ENCODE data around the gene LAMA2.

The LAMA2 gene

GRCh38 chr6:129110690-129111343, 227.9 kb downstream of the LAMA2 start:
- no peak for DNase-seq (ENCODE audit: low spot score)
- TF ChIP-seq CTCF (IDR thresholded peaks at IDR 0.05; ENCODE audit: extremely low read depth, insufficient read depth, missing control alignments) = no peak
- in situ Hi-C loops (cut with MboI; ENCODE audit: low pct_unique_long_range_greater_than_20kb, low sequenced_read_pairs, unreplicated experiment) = no loop called here

- in situ Hi-C loops (cut with MboI; ENCODE audit: low pct_unique_long_range_greater_than_20kb, low sequenced_read_pairs, unreplicated experiment) = no loop called here
- no peak for DNase-seq (ENCODE audit: low spot score)
- TF ChIP-seq CTCF (IDR thresholded peaks at IDR 0.05; ENCODE audit: extremely low read depth, insufficient read depth, missing control alignments) = no peak
Measured at GRCh38 chr6:129111346-129111745, 228.4 kb downstream of the LAMA2 start.

GRCh38 chr6:129111853-129112252, 228.9 kb downstream of the LAMA2 start:
- no peak for TF ChIP-seq CTCF (IDR thresholded peaks at IDR 0.05; ENCODE audit: extremely low read depth, insufficient read depth, missing control alignments)
- in situ Hi-C loops (cut with MboI; ENCODE audit: low pct_unique_long_range_greater_than_20kb, low sequenced_read_pairs, unreplicated experiment) = no loop called here
- no peak for DNase-seq (ENCODE audit: low spot score)

- DNase-seq (ENCODE audit: low spot score) = no peak
- in situ Hi-C loops (cut with MboI; ENCODE audit: low pct_unique_long_range_greater_than_20kb, low sequenced_read_pairs, unreplicated experiment) = no loop called here
- TF ChIP-seq CTCF (IDR thresholded peaks at IDR 0.05; ENCODE audit: extremely low read depth, insufficient read depth, missing control alignments) = no peak
Measured at GRCh38 chr6:129112591-129112990, 229.7 kb downstream of the LAMA2 start.

GRCh38 chr6:129113637-129114036, 230.7 kb downstream of the LAMA2 start:
- TF ChIP-seq CTCF (IDR thresholded peaks at IDR 0.05; ENCODE audit: extremely low read depth, insufficient read depth, missing control alignments) = no peak
- in situ Hi-C loops (cut with MboI; ENCODE audit: low pct_unique_long_range_greater_than_20kb, low sequenced_read_pairs, unreplicated experiment) = no loop called here
- no peak for DNase-seq (ENCODE audit: low spot score)

GRCh38 chr6:129114636-129115391, 231.9 kb downstream of the LAMA2 start:
- no peak for TF ChIP-seq CTCF (IDR thresholded peaks at IDR 0.05; ENCODE audit: extremely low read depth, insufficient read depth, missing control alignments)
- no peak for DNase-seq (ENCODE audit: low spot score)
- in situ Hi-C loops (cut with MboI; ENCODE audit: low pct_unique_long_range_greater_than_20kb, low sequenced_read_pairs, unreplicated experiment) = no loop called here
